ENCODE data around the gene ANO6.
"Not testable (repeated sequence)": the region's sequence is repeated elsewhere in the genome, so short reads cannot be mapped to it uniquely, and the experiment has no call there.

ANO6 gene

GRCh38 chr12:45312012-45312411 lies 96.1 kb downstream of the ANO6 start:
- DNase-seq = no peak

- no peak for DNase-seq
Observed at GRCh38 chr12:45314770-45315169, 98.9 kb downstream of the ANO6 start.

GRCh38 chr12:45315462-45315861 lies 99.6 kb downstream of the ANO6 start:
- DNase-seq = peak; percentile 44

DNA sequence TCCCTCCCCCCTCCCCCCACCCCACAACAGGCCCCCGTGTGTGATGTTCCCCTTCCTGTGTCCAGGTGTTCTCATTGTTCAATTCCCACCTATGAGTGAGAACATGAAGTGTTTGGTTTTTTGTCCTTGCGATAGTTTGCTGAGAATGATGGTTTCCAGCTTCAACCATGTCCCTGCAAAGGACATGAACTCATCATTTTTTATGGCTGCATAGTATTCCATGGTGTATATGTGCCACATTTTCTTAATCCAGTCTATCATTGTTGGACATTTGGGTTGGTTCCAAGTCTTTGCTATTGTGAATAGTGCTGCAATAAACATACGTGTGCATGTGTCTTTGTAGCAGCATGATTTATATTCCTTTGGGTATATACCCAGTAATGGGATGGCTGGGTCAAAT lies 101.4 kb downstream of the ANO6 start:
- DNase-seq = not testable (repeated sequence)

DNA sequence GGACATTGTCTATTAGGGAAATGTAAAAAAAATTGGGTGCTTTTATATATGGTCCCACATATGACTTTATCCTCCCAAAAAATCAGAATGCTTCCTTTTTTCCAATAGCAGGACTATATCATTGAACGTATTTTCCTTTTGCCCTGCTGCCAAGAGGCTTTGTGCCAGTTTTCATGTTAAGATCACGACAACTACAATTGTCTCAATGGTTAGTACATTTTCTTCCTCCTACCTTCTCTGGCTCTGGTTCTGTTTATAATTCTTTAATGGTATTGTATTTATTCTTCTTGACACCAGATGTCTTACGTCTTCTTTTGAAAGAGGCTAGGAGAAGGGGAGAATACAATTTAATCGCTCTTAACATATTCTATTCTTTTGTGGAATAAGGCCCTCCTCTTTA lies 106.9 kb downstream of the ANO6 start:
- no peak for DNase-seq

GRCh38 chr12:45324391-45324790 lies 108.5 kb downstream of the ANO6 start:
- peak; percentile 42 for DNase-seq

GRCh38 chr12:45326358-45326975 lies 110.6 kb downstream of the ANO6 start:
- no peak for DNase-seq

DNA sequence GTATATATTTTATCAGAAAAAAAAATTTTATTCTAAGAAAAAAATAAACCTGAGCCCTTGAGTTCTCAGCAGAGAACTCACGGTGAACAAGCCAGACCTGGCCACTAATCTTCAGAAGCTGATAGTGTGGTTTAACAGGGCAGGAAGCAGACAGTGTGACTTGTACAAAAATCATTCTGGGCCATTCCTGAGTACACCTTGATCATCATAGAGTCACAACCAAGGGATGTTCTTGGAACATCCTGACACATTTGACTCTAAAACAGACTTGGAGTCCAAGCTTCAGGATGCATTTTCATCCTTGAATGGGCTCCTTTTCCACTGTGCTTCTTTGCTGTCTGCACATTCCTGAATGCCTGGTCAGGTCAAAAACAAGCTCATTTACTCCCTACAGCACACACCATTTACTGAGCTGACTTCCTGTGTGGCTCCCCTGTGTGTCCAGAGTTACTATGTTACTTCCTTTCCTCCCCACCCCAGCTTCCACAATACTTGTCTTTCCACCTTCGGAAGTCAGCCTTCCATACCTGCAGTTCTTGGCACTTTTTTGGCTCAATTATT lies 112.0 kb downstream of the ANO6 start:
- DNase-seq = peak; percentile 48

- DNase-seq = no peak
Observed at GRCh38 chr12:45329238-45329637, 113.3 kb downstream of the ANO6 start.

DNA sequence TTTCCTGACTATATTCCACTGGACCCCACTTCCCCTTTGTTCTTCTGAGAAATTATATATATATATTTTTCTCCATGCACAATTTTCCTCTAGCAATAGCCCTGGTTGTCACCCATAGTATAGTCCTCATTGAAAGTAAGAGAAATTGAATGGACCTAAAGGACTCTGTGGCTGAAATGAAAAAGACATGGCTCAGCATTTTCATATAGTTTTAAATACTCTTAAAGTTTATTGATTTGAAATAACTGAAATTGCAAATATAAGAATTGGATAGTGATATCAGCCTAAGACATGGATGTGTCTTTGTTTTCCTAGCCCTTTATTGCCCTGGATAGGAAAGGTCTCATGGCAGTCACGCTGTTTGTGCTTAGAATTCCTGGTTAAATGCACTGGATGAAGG lies 113.8 kb downstream of the ANO6 start:
- no peak for DNase-seq

DNA sequence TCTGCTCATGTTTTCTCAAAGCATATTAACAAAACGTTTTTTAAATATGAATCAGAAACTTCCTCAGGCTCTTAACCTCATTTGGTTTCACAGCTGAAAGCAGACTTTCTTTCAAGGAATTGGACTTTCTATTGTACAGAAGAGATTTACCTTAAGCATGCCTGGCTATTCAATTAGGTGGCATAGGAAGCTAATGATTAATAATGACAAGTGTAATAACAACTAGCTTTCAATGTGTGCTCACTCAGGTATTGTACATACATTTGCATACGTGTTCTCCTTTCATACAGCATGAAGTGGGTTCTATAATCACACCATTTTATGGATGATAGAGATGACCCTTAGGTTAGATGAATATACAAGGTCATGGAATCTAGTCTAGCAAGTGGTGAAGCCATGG lies 115.7 kb downstream of the ANO6 start:
- DNase-seq = no peak

DNA sequence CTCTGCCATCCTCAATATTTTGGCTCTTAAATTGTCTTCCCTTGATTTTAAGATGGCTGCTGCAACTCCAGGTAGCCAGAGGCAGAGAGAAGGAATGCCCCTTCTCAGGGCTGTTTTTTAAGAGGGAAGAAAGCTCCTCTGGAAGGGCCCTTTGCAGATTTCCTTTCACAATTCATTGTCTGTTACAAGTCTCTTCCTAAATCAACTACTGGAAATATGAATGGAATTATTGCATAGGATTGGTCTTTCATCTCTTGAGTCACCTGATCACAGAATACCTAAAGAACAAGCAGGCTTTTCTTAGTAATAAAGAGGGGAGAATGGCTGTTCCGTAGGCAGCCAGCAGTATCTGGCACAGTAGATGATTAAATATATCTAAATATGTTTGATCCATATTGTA lies 118.5 kb downstream of the ANO6 start:
- DNase-seq = no peak

DNA sequence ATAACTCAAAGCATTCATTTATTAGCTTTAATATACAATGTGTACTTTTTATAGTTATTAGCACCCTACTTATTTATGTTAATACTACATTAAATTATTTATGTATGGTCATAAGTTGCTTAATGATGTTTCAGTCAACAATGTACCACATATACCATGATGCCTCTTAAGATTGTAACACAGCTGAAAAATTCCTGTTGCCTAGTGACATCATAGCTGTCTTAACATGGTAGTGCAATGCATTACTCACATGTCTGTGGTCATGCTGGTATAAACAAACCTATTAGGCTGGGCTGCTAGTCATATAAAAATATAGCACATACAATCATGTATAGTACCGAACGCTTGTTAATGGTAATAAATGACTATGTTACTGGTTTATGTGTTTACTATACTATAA lies 120.4 kb downstream of the ANO6 start:
- DNase-seq = peak; percentile 93

- peak; percentile 90 for DNase-seq
Observed at GRCh38 chr12:45336762-45337596, 121.1 kb downstream of the ANO6 start.

DNA sequence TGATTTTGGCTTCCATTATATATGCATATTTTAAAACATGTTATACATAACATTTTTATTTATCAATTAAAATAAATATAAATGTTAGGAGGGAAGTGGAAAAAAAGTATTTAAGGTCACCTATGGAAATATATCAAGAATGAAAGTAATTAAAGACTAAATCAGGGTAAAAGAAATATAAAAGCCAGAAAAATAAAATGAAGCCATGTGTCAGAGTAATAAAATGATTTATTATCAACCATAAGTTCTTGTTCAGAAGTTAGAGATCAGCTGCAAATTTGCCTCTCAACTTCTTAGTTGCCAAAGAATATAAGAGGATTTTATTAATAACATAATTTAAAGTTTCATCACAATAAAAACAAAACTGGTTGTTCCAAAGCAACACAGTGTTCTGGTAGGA lies 121.9 kb downstream of the ANO6 start:
- no peak for DNase-seq

- DNase-seq = no peak
Observed at GRCh38 chr12:45338272-45338671, 122.4 kb downstream of the ANO6 start.

DNA sequence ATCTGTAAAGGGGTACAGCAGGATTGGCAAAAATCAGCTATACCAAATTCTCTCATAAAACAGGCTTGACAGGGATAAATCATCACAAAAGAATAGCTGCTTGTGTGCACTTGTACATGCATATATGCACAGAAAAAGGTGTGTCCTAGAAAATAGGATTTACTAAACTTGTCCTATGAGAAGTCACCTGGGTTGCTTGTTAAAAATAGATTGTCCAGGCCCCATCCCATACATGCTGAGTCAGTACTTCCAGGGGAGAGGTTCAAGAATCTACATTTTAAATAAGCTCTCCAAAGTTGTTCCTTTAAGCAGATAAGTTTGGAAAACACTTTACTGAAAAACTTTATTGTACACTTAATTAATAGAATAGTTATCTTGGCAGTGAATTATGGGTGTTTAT lies 123.1 kb downstream of the ANO6 start:
- no peak for DNase-seq

- DNase-seq = no peak
Observed at GRCh38 chr12:45342171-45342570, 126.3 kb downstream of the ANO6 start.

GRCh38 chr12:45342848-45343247 lies 127.0 kb downstream of the ANO6 start:
- DNase-seq = no peak

DNA sequence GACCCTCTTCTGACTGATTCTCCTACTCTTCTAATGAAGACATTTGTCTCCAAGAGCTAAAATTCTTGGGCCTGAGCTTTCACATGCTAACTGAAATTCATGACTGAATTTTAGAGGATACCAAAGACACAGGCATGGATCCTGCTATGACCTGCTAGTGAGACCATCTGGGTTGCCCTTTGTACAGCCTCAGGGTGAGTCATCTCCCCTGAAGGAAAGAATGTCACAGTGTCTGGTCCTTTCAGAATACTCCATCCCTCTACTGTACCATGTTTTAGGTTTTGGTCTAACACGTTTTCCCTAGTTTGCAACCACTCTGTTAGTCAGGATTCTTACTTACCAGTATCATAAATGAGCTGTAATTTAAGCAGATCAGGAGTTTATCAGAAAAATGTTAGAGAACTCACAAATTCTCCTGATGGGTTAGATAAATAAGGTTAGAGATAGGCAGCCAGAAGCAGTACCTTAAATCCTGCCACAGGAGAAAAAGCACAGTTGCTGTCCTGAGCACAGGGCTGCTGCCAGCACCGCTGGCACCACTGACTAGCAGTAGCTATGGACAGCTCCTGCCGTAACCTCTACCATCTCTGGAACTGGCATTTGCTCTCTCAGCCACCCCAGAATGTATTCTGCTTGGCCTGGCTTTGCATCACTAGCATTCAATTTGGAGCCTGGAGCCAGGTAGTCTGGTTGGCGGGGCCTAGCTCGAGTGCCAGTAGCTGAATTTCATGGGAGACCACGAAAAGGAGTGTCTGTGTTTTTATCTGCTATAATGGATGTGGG lies 127.6 kb downstream of the ANO6 start:
- DNase-seq = peak; percentile 73

- no peak for DNase-seq
Observed at GRCh38 chr12:45348311-45348710, 132.4 kb downstream of the ANO6 start.

- no peak for DNase-seq
Observed at GRCh38 chr12:45348986-45349385, 133.1 kb downstream of the ANO6 start.

DNA sequence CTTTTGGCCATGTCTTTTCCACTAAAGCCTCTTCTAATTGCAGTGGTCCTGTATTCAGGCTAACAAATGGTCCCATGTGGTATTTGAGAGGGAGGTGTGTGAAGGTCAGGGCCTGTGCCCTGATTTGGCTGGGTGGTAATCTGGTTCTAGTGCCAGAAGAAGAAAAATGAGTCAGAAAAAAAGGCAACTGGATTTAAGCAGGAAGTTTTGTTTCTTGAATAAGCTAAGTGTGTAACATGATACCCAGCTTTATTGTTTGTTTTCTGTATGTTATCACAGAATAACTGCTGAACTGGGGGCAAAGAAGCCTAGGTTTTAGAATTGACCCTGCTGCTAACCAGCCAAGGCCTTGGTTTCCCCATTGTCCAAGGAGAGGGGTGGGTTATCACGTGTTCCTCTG lies 134.0 kb downstream of the ANO6 start:
- DNase-seq = peak; percentile 33
